Fibroblast of upper back skin (primary cell): ENCODE measurements around the gene TPO.
A peak's percentile ranks its signal among the peaks of the same experiment; 100 is the strongest.

Source experiments
- DNase-seq: peaks from one replicate; pipeline ENCODE4 v3.0.0-alpha.2; 2013

The TPO gene

GRCh38 chr2:1539973-1540372, 126.7 kb downstream of the TPO start:
- no peak for DNase-seq

GRCh38 chr2:1540481-1540880, 127.2 kb downstream of the TPO start:
- no peak for DNase-seq

GRCh38 chr2:1541040-1541439, 127.8 kb downstream of the TPO start:
- DNase-seq: no peak

- DNase-seq: no peak
These were observed 128.7 kb downstream of the TPO start for GRCh38 chr2:1541819-1542475.

- no peak for DNase-seq
These were observed 129.7 kb downstream of the TPO start for GRCh38 chr2:1542971-1543370.

- no peak for DNase-seq
These were observed 130.7 kb downstream of the TPO start for GRCh38 chr2:1543776-1544477.

GRCh38 chr2:1544478-1545069, 131.3 kb downstream of the TPO start:
- DNase-seq: peak; percentile 30

GRCh38 chr2:1546023-1546591, 132.8 kb downstream of the TPO start:
- DNase-seq: peak; percentile 62

GRCh38 chr2:1546901-1547300, 133.6 kb downstream of the TPO start:
- no peak for DNase-seq

- DNase-seq: no peak
These were observed 135.8 kb downstream of the TPO start for GRCh38 chr2:1548910-1549673.

GRCh38 chr2:1550076-1550475, 136.8 kb downstream of the TPO start:
- no peak for DNase-seq

GRCh38 chr2:1550658-1551316, 137.5 kb downstream of the TPO start:
- peak; percentile 26 for DNase-seq

- no peak for DNase-seq
These were observed 138.6 kb downstream of the TPO start for GRCh38 chr2:1551905-1552304.

- DNase-seq: no peak
These were observed 139.3 kb downstream of the TPO start for GRCh38 chr2:1552611-1553010.

GRCh38 chr2:1553671-1554295, 140.5 kb downstream of the TPO start:
- DNase-seq: peak; percentile 86

GRCh38 chr2:1556286-1556685, 143.0 kb downstream of the TPO start:
- no peak for DNase-seq

- DNase-seq: peak; percentile 46
These were observed 143.7 kb downstream of the TPO start for GRCh38 chr2:1556776-1557466.

- no peak for DNase-seq
These were observed 144.2 kb downstream of the TPO start for GRCh38 chr2:1557467-1557820.

GRCh38 chr2:1559589-1560175, 146.4 kb downstream of the TPO start:
- DNase-seq: no peak

GRCh38 chr2:1561259-1561658, 148.0 kb downstream of the TPO start:
- no peak for DNase-seq

GRCh38 chr2:1561811-1562421, 148.7 kb downstream of the TPO start:
- no peak for DNase-seq
